Activated CD8-positive, alpha-beta memory T cell treated with anti-CD3 and anti-CD28 coated beads, Interleukin-2, amount 50 U/mL, for 1 hour (primary cell): Measurements from ENCODE around the gene FOXP1.

ENCODE experiments used
- DNase-seq: peaks from one replicate; pipeline ENCODE4 v3.0.0-alpha.2; 2020; ENCODE audit errors: extremely low read depth

Gene FOXP1

GRCh38 chr3:71583566-71584393 lies at the start of gene FOXP1:
Gene FOXP1 (minus strand): TSS chr3:71583728. CDS start chr3:71198381, 385,347 bp downstream.
- DNase-seq: no peak

DNA sequence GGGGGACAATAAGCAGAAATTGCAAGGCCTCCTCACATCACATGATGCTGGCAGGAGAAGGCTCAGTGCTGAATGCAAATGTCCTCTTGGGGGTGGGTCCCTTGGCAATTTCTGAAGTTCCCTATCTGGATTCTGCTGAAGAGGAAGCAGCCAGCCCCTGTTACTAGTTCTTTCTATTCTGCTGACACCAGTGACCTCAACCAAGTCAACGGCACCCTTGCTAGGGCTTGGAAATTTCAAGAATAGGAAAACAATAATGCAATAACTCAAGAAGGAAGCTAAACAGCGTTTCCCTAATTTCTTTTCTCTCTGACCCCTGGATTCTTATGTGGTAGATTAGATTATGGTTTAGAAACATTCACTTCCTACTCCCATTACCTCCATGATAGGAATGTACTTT lies 46.2 kb upstream of the FOXP1 start:
- DNase-seq: no peak

GRCh38 chr3:71629289-71629688 lies 45.8 kb upstream of the FOXP1 start:
- DNase-seq: no peak

DNA sequence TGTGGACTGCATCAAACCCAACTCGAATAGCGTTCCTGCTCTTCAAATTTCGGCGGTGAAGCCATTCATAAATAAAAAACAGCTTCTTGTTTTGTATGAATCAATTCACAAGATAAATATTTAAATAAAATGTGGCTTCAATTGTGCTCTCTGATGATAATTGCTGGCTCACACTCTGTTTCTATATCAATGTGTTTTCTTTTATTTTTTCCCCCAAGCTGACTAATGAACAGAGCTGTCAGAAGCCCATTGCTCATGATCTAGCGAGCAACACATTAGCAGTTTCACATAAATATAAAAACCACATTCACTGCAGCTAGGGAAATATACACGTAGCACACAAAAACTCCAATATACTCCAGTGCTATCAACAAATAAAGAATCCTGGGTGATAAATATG lies 45.0 kb upstream of the FOXP1 start:
- DNase-seq: no peak

DNA sequence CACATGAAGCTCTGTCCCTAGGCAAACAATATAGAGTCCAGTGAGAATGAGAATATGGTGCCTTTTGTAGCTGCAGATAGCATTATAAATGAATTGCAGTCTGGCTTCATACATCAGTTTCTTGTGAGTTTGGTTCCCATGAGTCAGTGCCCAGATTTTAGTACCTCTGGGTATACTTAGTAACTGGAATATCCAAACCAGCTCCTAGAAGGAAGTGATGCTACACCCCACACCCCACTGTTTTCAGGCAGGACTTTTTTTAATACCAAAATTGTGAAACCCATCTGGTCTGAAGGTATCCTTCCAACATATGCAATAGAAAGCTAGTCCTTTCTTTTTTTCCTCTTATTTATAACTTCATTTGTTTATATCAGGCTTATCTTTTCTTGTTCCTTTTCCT lies 42.1 kb upstream of the FOXP1 start:
- no peak for DNase-seq

- no peak for DNase-seq
Measured at GRCh38 chr3:71621825-71622537, 38.5 kb upstream of the FOXP1 start.

DNA sequence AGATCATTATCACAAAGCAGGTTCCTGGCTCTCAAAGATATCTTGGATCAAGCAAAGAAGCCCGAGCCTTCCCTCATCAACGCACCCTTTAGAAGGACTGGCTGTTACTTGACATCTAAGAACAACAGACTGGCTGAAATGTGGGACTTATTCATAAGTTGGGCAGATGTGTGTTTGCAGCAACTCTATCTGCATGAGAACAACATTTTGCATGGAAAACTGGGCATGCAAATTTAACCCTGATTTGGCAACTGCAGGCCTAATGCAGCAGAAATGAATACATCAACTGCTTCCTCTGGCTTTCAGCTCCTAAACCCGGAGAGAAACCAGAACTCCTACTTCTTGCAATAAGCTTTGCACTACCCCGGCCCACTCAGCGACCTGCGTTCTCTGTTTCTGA lies 35.0 kb upstream of the FOXP1 start:
- no peak for DNase-seq

DNA sequence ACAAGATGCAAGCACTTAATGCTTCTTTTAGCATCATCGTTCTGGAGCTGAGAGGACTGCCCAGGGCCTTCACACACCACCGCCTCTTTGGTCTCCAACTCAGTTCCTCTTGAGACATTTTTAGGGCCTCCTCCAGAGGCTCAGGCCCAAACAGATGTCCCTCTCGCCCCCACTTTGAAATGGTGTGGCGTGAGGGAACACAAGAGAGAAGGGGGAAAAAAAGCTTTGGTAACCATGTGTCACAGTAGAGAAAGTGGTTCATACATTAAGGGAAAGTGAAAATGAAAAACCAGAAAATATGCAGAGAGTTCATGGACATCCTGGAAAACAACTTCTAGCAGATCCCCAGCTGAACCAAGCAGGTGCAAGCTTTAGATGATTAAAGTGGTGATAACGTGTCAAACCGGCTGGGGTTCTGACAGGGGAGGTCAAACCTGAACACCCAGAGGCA lies 33.1 kb upstream of the FOXP1 start:
- no peak for DNase-seq

DNA sequence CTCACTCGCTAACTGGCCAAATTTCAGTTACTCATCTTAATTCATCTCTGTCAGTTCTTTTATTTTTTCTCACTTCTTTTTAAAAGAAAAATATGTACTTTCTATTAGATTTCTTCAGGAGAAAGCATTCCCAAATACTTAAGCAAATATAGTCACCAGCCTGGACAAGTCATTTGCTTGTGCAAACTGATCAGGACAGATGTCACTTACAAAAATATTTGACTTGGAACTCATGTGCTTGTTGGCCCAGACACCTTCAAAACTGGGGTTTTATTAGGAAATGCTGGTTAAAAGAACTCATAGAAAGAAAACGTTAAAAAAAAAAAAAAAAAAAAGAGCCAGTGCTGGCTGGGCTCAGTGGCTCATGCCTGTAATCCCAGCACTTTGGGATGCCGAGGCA lies 31.3 kb upstream of the FOXP1 start:
- DNase-seq: no peak

- no peak for DNase-seq
Measured at GRCh38 chr3:71614426-71614825, 30.9 kb upstream of the FOXP1 start.

DNA sequence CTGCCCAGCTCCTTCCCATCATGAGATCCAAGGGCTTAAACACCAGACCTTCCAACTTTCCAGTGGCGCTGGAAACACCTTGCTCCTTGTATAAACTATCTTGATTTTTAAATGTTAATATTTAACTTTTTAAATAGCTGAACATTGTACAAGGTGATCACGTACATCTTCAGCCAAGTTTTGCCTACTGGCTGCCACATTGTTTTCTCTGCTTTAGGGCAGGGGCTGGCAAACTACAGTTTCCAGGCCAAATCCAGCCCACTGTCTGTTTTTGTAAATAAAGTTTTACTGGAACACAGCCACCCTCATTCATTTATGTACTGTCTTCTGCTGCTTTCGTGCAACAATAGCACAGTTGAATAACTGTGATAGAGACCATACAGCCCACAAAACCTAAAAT lies 27.6 kb upstream of the FOXP1 start:
- DNase-seq: no peak

DNA sequence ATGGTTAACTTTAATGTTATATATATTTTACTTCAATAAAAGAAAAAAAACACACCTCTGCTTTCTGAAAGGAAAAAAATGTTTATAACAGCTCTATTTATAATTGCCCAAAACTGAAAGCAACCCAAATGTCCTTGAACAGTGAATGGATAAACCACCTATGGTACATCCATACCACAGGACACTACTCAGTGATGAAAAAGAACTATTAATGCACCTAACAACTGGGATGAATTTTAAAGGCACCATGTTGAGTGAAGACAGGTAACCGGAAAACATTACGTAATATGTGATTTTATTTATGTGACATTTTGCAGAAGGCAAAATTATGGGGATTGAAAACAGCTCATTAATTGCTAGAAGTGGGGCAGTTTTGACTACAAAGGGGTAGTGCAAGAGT lies 23.8 kb upstream of the FOXP1 start:
- no peak for DNase-seq

DNA sequence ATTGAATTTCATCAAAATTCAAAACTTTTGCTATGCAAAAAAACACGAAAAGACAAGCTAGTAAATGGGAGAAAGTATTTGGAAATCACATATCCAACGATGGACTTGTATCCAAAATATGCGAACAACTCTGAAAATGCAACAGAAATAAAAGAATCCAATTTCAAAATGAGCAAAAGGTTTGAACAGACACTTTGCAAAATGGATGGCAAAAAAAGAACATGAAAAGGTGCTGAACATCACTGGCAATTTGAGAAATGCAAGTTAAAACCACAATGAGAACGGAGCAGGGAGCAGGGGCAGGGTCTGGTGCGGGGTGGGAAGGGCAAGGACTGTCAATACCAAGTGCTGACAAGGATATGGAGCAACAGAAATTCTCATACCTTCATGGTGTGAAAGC lies 23.1 kb upstream of the FOXP1 start:
- DNase-seq: no peak

DNA sequence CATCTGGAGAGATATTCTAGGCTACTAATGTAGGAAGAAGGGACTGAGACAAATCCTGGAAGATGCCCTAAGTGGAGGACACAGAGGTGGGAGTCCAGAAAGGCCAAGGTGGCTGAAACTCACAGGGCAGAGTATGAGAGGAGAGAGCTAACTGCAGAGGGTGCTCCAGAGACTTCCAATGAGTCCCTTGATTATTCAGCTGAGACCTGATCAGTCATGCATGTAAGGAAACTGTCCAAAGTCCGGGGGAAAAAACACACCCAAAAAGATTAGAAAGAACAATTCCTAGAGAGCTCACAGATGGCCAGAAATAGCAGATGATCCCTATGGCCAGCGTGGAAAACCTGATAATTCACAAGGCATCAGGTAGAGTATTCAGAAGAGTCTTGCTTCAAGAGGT lies 18.7 kb upstream of the FOXP1 start:
- no peak for DNase-seq

DNA sequence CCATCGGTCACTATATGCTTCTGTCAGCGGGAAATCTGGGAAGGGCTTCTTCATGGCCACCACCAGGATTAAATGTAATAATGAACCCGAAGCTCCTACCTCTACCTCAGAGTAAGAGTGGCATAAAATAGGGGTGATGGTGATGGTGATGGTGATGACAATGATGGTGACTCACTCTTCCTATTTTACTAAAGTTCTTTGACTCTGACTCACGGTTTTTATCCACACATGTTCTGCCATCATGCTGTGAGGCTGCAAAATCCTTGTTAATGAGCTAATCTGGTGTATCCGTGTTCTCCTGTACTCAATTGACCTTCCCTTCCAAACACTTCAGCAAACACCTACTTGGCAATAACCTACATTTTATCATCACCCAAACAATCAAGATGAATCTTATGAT lies 18.3 kb upstream of the FOXP1 start:
- no peak for DNase-seq

GRCh38 chr3:71600646-71601288 lies 17.2 kb upstream of the FOXP1 start:
- no peak for DNase-seq

DNA sequence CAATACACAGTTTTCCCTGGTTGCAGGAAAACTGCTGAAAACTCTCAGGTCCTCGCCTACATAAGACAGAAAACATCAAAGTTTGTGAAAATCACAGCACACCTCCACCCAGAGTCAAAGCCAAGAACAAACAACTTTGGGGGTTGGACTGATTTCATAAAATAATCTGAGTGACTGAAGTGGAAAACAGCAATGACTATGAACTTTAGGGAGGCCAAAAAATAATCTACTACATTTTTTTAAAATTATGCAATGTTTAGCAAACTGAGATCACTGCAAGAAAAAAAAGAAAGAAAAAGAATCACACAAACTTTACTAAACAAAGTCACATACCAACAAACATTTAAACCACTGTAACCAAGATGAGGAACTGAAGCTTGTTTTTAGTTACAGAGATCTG lies 15.9 kb upstream of the FOXP1 start:
- no peak for DNase-seq

DNA sequence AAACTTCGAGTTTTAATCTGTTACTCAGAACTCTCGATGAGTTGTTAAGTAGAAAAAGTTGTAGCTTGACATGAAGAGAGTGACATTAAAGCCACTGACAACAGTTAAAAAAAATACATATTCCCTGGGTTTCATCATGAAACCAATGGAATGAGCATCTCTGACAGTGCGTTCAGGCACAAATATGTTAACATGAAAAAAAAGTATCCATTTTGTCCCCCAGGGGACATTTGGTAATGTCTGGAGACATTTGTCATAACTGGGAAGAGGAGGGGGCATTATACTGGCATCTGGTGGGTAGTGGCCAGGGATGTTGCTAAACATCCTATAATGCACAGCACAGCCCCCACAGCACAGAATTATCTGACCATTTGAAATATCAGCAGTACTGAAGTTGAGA lies 14.8 kb upstream of the FOXP1 start:
- DNase-seq: no peak

DNA sequence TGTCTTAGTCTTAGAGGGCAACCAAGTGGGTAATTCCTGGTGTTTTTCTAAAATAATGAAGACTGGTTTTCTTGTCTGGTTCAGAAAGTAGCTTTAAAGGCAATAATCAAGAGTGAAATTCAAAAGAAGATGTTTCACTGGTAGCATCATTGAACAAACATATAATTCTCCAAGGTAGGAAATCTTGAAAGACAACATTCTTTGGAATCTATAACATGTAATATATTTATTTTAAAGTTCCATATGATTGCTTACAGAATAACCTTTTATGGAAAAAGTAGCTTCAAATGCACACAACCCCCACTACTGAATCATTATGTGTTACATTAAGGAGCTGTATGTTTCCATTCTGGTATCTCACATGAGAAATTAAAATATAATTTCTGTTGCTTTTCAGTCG lies 13.8 kb upstream of the FOXP1 start:
- DNase-seq: no peak

GRCh38 chr3:71593106-71593505 lies 9.6 kb upstream of the FOXP1 start:
- no peak for DNase-seq

GRCh38 chr3:71591101-71591500 lies 7.6 kb upstream of the FOXP1 start:
- no peak for DNase-seq

- no peak for DNase-seq
Measured at GRCh38 chr3:71589132-71589531, 5.6 kb upstream of the FOXP1 start.

- no peak for DNase-seq
Measured at GRCh38 chr3:71587958-71588357, 4.4 kb upstream of the FOXP1 start.
